ENCODE data around the gene ZNF574.

- no peak for TF ChIP-seq CTCF (IDR thresholded peaks at IDR 0.05)
- no peak for TF ChIP-seq EP300 (IDR thresholded peaks at IDR 0.05)
- TF ChIP-seq POLR2A (IDR thresholded peaks at IDR 0.05): no peak
- TF ChIP-seq POLR2AphosphoS5 (IDR thresholded peaks at IDR 0.05): no peak
Observed at GRCh38 chr19:42125536-42125935, 49.6 kb downstream of the ZNF574 start.
